IMR-90 (cell line): ENCODE results near the gene SLTM. TPM values are rescaled to one million over a fixed set of nuclear protein-coding genes. Genes with fewer than 3 reads are reported as not detected.

Source experiments
- ATAC-seq: fragments of 200-7000 bp; cut with Tn5 transposase; 2 replicates; pipeline ENCODE4 v1.9.1; 2020; ENCODE audit warnings: low read depth, mild to moderate bottlenecking, moderate library complexity
- BruUV-seq: library from RNA; stranded (reverse); fragments of 400-500 nt; replicated peaks from 2 replicates; lab custom pipeline; 2021; lab: Mats Ljungman, UMichigan
- CTCF ChIA-PET: fragments of 300-600 bp; formaldehyde crosslinking; extraction: SDS; loops from one replicate; lab custom pipeline; 2021; ENCODE audit warnings: antibody characterized with exemption; lab: Yijun Ruan, JAX
- POLR2A ChIA-PET: fragments of 300-600 bp; sonication (Branson Sonifier 250); formaldehyde crosslinking; loops from one replicate; lab custom pipeline; 2022; ENCODE audit warnings: antibody characterized with exemption; ENCODE audit not compliant: unreplicated experiment; lab: Charles Lee
- DNase-seq: peaks from one replicate; pipeline ENCODE4 v3.0.0; 2013
- H2AFZ ChIP-seq: replicated peaks from 2 replicates; pipeline ENCODE3; 2013; ENCODE audit warnings: low read length, mild to moderate bottlenecking; ENCODE audit not compliant: poor library complexity
- H2AK5ac ChIP-seq: 2 replicates; pipeline ENCODE4 v1.6.1; 2013; ENCODE audit warnings: low read depth, low read length, inconsistent platforms
- H2AK9ac ChIP-seq: replicated peaks from 2 replicates; pipeline ENCODE3; 2013; ENCODE audit warnings: mild to moderate bottlenecking, low read depth, low read length, moderate library complexity; ENCODE audit not compliant: poor library complexity
- H2BK120ac ChIP-seq: 2 replicates; pipeline ENCODE4 v1.6.1; 2013; ENCODE audit warnings: low read depth, low read length, inconsistent platforms
- H2BK15ac ChIP-seq: 3 replicates; pipeline ENCODE4 v1.6.1; 2013; ENCODE audit warnings: low read depth, low read length, inconsistent platforms
- H2BK20ac ChIP-seq: 2 replicates; pipeline ENCODE4 v1.6.1; 2013; ENCODE audit warnings: low read depth, mild to moderate bottlenecking, inconsistent platforms, low read length, moderate library complexity
- H2BK5ac ChIP-seq: 2 replicates; pipeline ENCODE4 v1.6.1; 2013; ENCODE audit warnings: mild to moderate bottlenecking, low read depth, low read length, inconsistent platforms; ENCODE audit not compliant: poor library complexity, severe bottlenecking
- H3K14ac ChIP-seq: replicated peaks from 2 replicates; pipeline ENCODE4 v1.6.1; 2013; ENCODE audit warnings: low read depth, low read length, inconsistent platforms
- H3K18ac ChIP-seq: 2 replicates; pipeline ENCODE4 v1.6.1; 2013; ENCODE audit warnings: low read depth, low read length, control low read depth
- H3K23ac ChIP-seq: 2 replicates; pipeline ENCODE4 v1.6.1; 2013; ENCODE audit warnings: low read depth, low read length, inconsistent platforms
- H3K27ac ChIP-seq: 2 replicates; pipeline ENCODE4 v1.5.1; 2013; ENCODE audit warnings: mild to moderate bottlenecking, control low read depth, low read length; ENCODE audit not compliant: insufficient read depth
- H3K27me3 ChIP-seq: 2 replicates; pipeline ENCODE4 v1.6.1; 2013; ENCODE audit warnings: low read length; ENCODE audit not compliant: control insufficient read depth, insufficient read depth
- H3K36me3 ChIP-seq: 2 replicates; pipeline ENCODE4 v1.6.1; 2013; ENCODE audit warnings: low read length, mixed read lengths; ENCODE audit not compliant: control insufficient read depth, insufficient read depth
- H3K4ac ChIP-seq: 2 replicates; pipeline ENCODE4 v1.6.1; 2013; ENCODE audit warnings: low read depth, low read length, inconsistent platforms
- H3K4me1 ChIP-seq: 2 replicates; pipeline ENCODE4 v1.6.1; 2013; ENCODE audit warnings: low read length, mixed read lengths; ENCODE audit not compliant: control insufficient read depth, insufficient read depth
- H3K4me2 ChIP-seq: 2 replicates; pipeline ENCODE4 v1.6.1; 2013; ENCODE audit warnings: low read depth, mild to moderate bottlenecking, control low read depth, low read length, moderate library complexity
- H3K4me3 ChIP-seq: 2 replicates; pipeline ENCODE4 v1.5.1; 2013; ENCODE audit warnings: low read depth, mild to moderate bottlenecking, control low read depth, low read length, moderate library complexity; ENCODE audit not compliant: insufficient read depth
- H3K56ac ChIP-seq: 2 replicates; pipeline ENCODE4 v1.6.1; 2013; ENCODE audit warnings: low read length, inconsistent platforms; ENCODE audit not compliant: insufficient read depth; ENCODE audit errors: extremely low read depth
- H3K79me1 ChIP-seq, 2 experiments: 2 replicates each; pipeline ENCODE4 v1.6.1; 2013; ENCODE audit warnings: low read length in 2 of 2, inconsistent platforms in 1 of 2, low read depth in 1 of 2
- H3K9ac ChIP-seq: 2 replicates; pipeline ENCODE4 v1.6.1; 2013; ENCODE audit warnings: low read depth, low read length, control low read depth
- H3K9me1 ChIP-seq: 2 replicates; pipeline ENCODE4 v1.6.1; 2013; ENCODE audit warnings: low read length, inconsistent platforms; ENCODE audit not compliant: insufficient read depth
- H3K9me3 ChIP-seq: 2 replicates; pipeline ENCODE4 v1.6.1; 2013; ENCODE audit warnings: low read length; ENCODE audit not compliant: control insufficient read depth, insufficient read depth
- H4K20me1 ChIP-seq: 2 replicates; pipeline ENCODE4 v1.6.1; 2013; ENCODE audit warnings: low read length, inconsistent platforms; ENCODE audit not compliant: insufficient read depth
- H4K5ac ChIP-seq: 2 replicates; pipeline ENCODE4 v1.6.1; 2013; ENCODE audit warnings: mild to moderate bottlenecking, low read depth, low read length, control low read depth
- H4K8ac ChIP-seq, 2 experiments: 2 replicates each; pipeline ENCODE4 v1.6.1; 2013; ENCODE audit warnings: low read depth in 2 of 2, low read length in 2 of 2, control low read depth in 1 of 2, inconsistent platforms in 1 of 2
- H4K91ac ChIP-seq: 2 replicates; pipeline ENCODE4 v1.6.1; 2013; ENCODE audit warnings: low read depth, low read length, inconsistent platforms; ENCODE audit not compliant: insufficient read depth
- BHLHE40 ChIP-seq: fragments of 150-350 bp; IDR thresholded peaks from 2 replicates; pipeline ENCODE4 v1.6.1; 2016; ENCODE audit warnings: mild to moderate bottlenecking, low read depth, low read length
- CEBPB ChIP-seq: IDR thresholded peaks from 2 replicates; pipeline ENCODE4 v1.6.1; 2012; ENCODE audit warnings: low read depth, low read length, improper control_type of control experiment
- CHD1 ChIP-seq: IDR thresholded peaks from 2 replicates; pipeline ENCODE4 v1.6.1; 2012; ENCODE audit warnings: low read depth, low read length, improper control_type of control experiment
- CTCF ChIP-seq: conservative IDR thresholded peaks from 2 replicates; pipeline ENCODE4 v1.5.1; 2012; ENCODE audit warnings: mild to moderate bottlenecking, low read depth, low read length, improper control_type of control experiment
- FOS ChIP-seq: fragments of 150-350 bp; IDR thresholded peaks from 2 replicates; pipeline ENCODE4 v1.6.1; 2016; ENCODE audit warnings: low read depth, low read length
- MAFK ChIP-seq: IDR thresholded peaks from 2 replicates; pipeline ENCODE4 v1.6.1; 2012; ENCODE audit warnings: low read depth, low read length, improper control_type of control experiment
- MAZ ChIP-seq: IDR thresholded peaks from 2 replicates; pipeline ENCODE4 v1.6.1; 2012; ENCODE audit warnings: low read depth, mild to moderate bottlenecking, low read length, improper control_type of control experiment, moderate library complexity, borderline replicate concordance
- MXI1 ChIP-seq: IDR thresholded peaks from 2 replicates; pipeline ENCODE4 v1.6.1; 2012; ENCODE audit warnings: low read depth, mild to moderate bottlenecking, low read length, moderate library complexity, borderline replicate concordance
- NFE2L2 ChIP-seq: fragments of 150-350 bp; IDR thresholded peaks from 2 replicates; pipeline ENCODE4 v1.6.1; 2016; ENCODE audit warnings: low read depth, mild to moderate bottlenecking, low read length
- POLR2A ChIP-seq: IDR thresholded peaks from 2 replicates; pipeline ENCODE4 v1.6.1; 2012; ENCODE audit warnings: mild to moderate bottlenecking, low read depth, low read length
- RAD21 ChIP-seq: IDR thresholded peaks from 2 replicates; pipeline ENCODE4 v1.6.1; 2012; ENCODE audit warnings: low read length, improper control_type of control experiment
- RCOR1 ChIP-seq: IDR thresholded peaks from 2 replicates; pipeline ENCODE4 v1.6.1; 2012; ENCODE audit warnings: mild to moderate bottlenecking, low read length, improper control_type of control experiment; ENCODE audit not compliant: insufficient replicate concordance
- RFX5 ChIP-seq: IDR thresholded peaks from 2 replicates; pipeline ENCODE4 v1.8.0; 2012; ENCODE audit warnings: low read depth, mild to moderate bottlenecking, low read length, moderate library complexity
- SMC3 ChIP-seq: fragments of 150-350 bp; IDR thresholded peaks from 2 replicates; pipeline ENCODE4 v1.6.1; 2016; ENCODE audit warnings: low read depth, mild to moderate bottlenecking, antibody characterized with exemption, low read length, moderate library complexity
- WGBS, 2 experiments: methylation state at CpG; one replicate each; pipeline versions ENCODE4 v1.1.5 to v1.1.7; 2013; ENCODE audit warnings: missing lambda C conversion rate in 2 of 2; ENCODE audit not compliant: insufficient read length in 1 of 2; ENCODE audit errors: extremely low coverage in 2 of 2; 5-methylcytosine and 5-hydroxymethylcytosine counted together
- dilution Hi-C: fragments of 300-500 bp; cut with HindIII; formaldehyde crosslinking; loops from one replicate; pipeline ENCODE4 v1.14.3; 2018; ENCODE audit warnings: low sequenced_read_pairs; ENCODE audit not compliant: unreplicated experiment
- in situ Hi-C: fragments of 300-500 bp; cut with MboI; formaldehyde crosslinking; loops from 3 replicates; pipeline ENCODE4 v1.14.3; 2019; ENCODE audit warnings: low sequenced_read_pairs, inconsistent platforms, mixed read lengths
- intact Hi-C: fragments of 100-400 bp; cut with micrococcal nuclease; formaldehyde crosslinking; loops from 2 replicates; pipeline ENCODE4 v1.10.0; 2022
- polyA plus RNA-seq, 3 experiments: library from polyadenylated mRNA; depleted of rRNA; stranded (reverse); fragments of >200 nt; gene quantifications; 2 replicates each; pipeline ENCODE4 v1.2.3, GENCODE V29; 2012; ENCODE audit warnings: low replicate concordance in 1 of 3
- total RNA-seq: library from RNA; depleted of rRNA; stranded (reverse); fragments of >200 nt; gene quantifications from 2 replicates; pipeline ENCODE4 v1.2.3, GENCODE V29; 2012
- TF ChIP-seq, protein P1 (sequence below): fragments of 150-350 bp; IDR thresholded peaks from 2 replicates; pipeline ENCODE4 v1.6.1; 2017; ENCODE audit warnings: mild to moderate bottlenecking, antibody characterized with exemption, low read length, low read depth
- TF ChIP-seq, protein P2 (sequence below): fragments of 150-350 bp; IDR thresholded peaks from 2 replicates; pipeline ENCODE4 v1.6.1; 2016; ENCODE audit warnings: low read depth, mild to moderate bottlenecking, low read length, moderate library complexity, borderline replicate concordance

The SLTM gene
- total and polyA plus RNA-seq, 2 of the 4 experiments (the other 2 are of a cell fraction), result 36.0 to 57.6 TPM

- no peak overlapping the region for H2BK20ac ChIP-seq
- H2BK120ac ChIP-seq, result no peak overlapping the region
- H2AK5ac ChIP-seq, result no peak overlapping the region
- no peak overlapping the region for H3K4me2 ChIP-seq
- no peak for DNase-seq
- no peak overlapping the region for H3K56ac ChIP-seq
- no peak overlapping the region for H2AFZ ChIP-seq
- peaks cover 7% of the 10 kb centered on the region for H3K9me1 ChIP-seq
- H2BK5ac ChIP-seq, result no peak overlapping the region
- H2BK15ac ChIP-seq, result no peak overlapping the region
- no peak overlapping the region for H4K5ac ChIP-seq
- no peak overlapping the region for H4K91ac ChIP-seq
- no peak overlapping the region for H3K4me3 ChIP-seq
- intact Hi-C loops, result no loop called here
- ChIA-PET POLR2A (no interaction called here), CTCF (no interaction called here)
- no peak overlapping the region for H3K4ac ChIP-seq
- no peak overlapping the region for H4K8ac ChIP-seq
- no peak overlapping the region for H3K18ac ChIP-seq
- no peak overlapping the region for H3K27ac ChIP-seq
- no peaks in the 10 kb centered on the region for H3K9me3 ChIP-seq
- in situ Hi-C loops, result no loop called here
- BruUV-seq, result no TSS peak
- dilution Hi-C loops, result no loop called here
- H3K14ac ChIP-seq, result no peak overlapping the region
- no peak overlapping the region for H2AK9ac ChIP-seq
- no peaks in the 10 kb centered on the region for H3K4me1 ChIP-seq
- peaks cover 3% of the 10 kb centered on the region; the same call in 1 of the 2 replicates for H4K20me1 ChIP-seq
- no peak for ATAC-seq
- no CpG with 5 or more reads among the region's 1 CpG for WGBS, 2 experiments
- TF ChIP-seq NFE2L2 (no peak), CHD1 (no peak), CTCF (no peak), RAD21 (no peak), BHLHE40 (no peak), SMC3 (no peak), MXI1 (no peak), MAFK (no peak), FOS (no peak), RFX5 (no peak), POLR2A (no peak), MAZ (no peak), CEBPB (no peak), RCOR1 (no peak)
- TF ChIP-seq, protein P1, sequence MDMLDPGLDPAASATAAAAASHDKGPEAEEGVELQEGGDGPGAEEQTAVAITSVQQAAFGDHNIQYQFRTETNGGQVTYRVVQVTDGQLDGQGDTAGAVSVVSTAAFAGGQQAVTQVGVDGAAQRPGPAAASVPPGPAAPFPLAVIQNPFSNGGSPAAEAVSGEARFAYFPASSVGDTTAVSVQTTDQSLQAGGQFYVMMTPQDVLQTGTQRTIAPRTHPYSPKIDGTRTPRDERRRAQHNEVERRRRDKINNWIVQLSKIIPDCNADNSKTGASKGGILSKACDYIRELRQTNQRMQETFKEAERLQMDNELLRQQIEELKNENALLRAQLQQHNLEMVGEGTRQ, result no peak
- TF ChIP-seq, protein P2, sequence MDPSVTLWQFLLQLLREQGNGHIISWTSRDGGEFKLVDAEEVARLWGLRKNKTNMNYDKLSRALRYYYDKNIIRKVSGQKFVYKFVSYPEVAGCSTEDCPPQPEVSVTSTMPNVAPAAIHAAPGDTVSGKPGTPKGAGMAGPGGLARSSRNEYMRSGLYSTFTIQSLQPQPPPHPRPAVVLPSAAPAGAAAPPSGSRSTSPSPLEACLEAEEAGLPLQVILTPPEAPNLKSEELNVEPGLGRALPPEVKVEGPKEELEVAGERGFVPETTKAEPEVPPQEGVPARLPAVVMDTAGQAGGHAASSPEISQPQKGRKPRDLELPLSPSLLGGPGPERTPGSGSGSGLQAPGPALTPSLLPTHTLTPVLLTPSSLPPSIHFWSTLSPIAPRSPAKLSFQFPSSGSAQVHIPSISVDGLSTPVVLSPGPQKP, result no peak
- peaks cover 34% of the 10 kb centered on the region for H3K36me3 ChIP-seq
- no peak overlapping the region for H3K23ac ChIP-seq
- H3K27me3 ChIP-seq, result no peaks in the 10 kb centered on the region
- H3K9ac ChIP-seq, result no peak overlapping the region
- H3K79me1 ChIP-seq, result peaks cover 21 to 28% of the 10 kb centered on the region in 2 experiments
Measured at GRCh38 chr15:58898150-58898680, 35.3 kb downstream of the SLTM start.
